Renal cortical epithelial cell (primary cell): Measurements from ENCODE around the gene PCNX2. TPM values are rescaled to one million over a fixed set of nuclear protein-coding genes. Genes with fewer than 3 reads are reported as not detected.

Experiments used
- DNase-seq: peaks from one replicate; pipeline ENCODE4 v3.0.0-alpha.2; 2011; ENCODE audit warnings: low read depth
- total RNA-seq: library from RNA; depleted of rRNA; stranded (reverse); fragments of >200 nt; gene quantifications from 2 replicates; pipeline ENCODE4 v1.2.3, GENCODE V29; 2014

PCNX2 gene
- total RNA-seq, 1 donor from 2014 or later: 28.9 TPM

DNA sequence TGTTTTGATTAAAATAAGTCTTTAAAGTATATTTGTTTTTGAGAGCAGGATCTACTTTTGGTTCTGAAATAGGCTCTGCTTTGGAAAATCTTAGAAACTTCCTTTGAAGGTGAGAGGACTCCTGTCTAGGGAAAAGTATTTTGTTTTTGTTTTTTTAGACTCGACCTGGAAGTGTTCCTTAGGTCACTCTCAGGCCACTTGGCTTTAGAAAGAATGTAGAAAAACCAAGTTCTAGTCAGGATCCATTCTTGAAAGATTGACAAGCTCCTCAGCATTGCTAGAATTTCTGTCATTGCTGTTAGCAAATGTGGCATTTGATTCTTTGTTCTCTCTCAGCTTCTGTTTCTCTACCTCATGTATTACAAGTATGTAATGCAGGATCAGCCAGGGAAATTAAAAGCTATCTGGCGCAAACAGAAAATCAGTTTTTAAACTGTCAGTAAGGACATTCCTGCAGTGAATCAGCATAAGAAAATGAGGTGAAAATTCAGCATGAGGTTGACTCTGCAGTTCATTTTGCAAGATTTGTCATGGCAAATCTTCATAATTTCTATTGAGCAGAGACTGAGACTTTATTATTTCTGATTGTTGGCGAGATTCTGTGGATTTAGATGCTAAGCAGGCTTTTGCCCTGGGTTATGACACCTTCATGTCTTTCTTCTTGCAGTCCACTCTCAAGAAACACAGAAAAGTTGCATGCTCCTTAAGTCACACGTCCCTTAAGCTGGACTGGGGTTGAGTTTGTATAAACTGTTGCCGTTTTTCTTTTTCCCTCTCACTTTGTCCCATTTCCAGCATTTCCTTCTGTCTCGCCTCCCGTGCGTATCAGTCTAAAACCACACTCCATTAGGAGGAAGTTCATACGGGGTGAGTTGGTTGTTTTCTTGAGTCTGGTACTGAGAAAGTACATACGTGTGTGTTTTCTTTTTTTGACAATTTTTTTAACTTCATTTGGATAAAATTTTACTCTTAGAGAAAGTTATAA lies 332.5 kb downstream of the PCNX2 start:
- peak; percentile 58 for DNase-seq

DNA sequence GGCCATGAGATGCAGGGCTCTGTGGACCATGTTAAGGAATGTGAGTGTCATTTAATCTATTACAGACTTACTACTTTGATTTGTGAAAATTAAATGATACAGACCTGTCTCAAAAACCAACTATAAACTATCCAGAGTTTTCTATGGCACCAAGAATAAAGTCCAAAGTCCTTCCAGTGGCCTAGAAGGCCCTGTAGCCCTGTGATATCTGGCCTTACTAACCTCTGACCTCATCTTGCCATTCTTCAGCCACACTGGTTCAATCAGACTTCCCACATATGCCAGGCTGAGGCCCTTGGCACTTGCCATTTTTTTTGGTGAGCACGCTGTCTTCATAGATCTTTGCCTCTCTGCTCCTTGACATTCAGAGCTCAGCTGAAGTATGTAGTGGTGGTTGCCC lies 337.5 kb downstream of the PCNX2 start:
- no peak for DNase-seq

- no peak for DNase-seq
Measured at GRCh38 chr1:232956081-232956480, 339.4 kb downstream of the PCNX2 start.

- DNase-seq: no peak
Measured at GRCh38 chr1:232954594-232955365, 340.7 kb downstream of the PCNX2 start.

DNA sequence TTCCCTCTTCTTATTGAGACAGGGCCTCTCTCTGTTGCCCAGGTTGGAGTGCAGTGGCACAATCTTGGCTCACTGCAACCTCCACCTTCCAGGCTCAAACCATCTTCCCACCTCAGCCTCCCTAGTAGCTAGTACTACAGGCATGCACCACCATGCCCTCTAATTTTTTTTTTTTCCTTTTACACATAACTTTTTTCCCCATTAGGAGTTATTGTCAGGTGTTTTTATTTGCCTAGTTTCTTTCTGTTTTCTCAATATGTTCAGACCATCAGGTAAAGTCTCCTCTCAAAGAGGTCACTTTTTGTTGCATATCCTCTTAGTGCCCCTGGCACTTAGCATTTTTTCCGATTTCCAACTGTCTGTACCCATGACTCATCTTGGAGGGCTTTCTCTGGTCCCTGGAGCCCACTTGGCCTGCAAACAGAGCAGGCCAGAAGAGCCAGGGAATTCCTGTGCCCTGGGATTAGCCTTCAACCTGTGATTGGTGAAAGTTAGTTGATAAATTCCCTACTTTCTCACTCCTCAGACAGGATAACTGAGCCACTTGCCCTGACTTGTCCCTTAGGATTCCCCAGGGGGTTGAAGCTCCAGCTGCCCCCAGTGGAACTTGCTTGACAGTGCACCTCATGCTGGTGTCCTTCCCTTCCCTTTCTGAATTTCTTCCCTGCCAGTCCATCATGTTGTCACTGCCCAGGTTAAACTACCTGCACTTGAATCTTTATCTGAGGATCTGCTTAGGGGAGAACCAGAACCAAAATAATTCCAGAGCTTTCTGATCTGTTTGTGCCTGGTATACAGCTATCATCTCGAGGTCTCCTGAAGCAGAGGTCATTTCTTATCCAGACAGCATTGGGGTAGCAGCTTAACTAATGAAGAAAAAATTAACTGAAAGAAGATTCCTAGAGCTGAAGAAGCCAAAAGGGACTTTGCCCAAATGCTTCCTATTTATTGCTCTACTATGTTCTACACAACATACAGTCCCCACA lies 342.7 kb downstream of the PCNX2 start:
- DNase-seq: peak; percentile 55

- no peak for DNase-seq
Measured at GRCh38 chr1:232951605-232952004, 343.9 kb downstream of the PCNX2 start.

DNA sequence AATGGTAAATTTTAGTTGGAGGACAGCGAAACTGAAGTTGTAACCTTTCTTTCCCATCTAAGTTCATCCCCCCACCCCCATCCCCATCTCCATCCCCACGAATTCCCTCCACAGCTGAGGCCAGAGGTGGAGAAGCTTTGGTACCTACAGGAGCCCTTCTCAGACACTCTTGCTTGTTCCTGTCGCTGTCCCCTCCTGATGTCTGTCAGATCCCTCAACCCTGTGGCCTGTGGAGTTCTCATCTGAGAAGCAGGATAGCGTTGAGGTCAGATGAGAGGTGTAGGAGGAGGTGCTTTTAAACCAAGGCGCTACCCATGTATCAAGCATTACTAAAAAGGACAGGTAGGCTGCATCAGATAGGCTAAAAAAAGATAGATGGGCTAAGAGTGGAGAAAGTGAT lies 344.3 kb downstream of the PCNX2 start:
- DNase-seq: no peak

DNA sequence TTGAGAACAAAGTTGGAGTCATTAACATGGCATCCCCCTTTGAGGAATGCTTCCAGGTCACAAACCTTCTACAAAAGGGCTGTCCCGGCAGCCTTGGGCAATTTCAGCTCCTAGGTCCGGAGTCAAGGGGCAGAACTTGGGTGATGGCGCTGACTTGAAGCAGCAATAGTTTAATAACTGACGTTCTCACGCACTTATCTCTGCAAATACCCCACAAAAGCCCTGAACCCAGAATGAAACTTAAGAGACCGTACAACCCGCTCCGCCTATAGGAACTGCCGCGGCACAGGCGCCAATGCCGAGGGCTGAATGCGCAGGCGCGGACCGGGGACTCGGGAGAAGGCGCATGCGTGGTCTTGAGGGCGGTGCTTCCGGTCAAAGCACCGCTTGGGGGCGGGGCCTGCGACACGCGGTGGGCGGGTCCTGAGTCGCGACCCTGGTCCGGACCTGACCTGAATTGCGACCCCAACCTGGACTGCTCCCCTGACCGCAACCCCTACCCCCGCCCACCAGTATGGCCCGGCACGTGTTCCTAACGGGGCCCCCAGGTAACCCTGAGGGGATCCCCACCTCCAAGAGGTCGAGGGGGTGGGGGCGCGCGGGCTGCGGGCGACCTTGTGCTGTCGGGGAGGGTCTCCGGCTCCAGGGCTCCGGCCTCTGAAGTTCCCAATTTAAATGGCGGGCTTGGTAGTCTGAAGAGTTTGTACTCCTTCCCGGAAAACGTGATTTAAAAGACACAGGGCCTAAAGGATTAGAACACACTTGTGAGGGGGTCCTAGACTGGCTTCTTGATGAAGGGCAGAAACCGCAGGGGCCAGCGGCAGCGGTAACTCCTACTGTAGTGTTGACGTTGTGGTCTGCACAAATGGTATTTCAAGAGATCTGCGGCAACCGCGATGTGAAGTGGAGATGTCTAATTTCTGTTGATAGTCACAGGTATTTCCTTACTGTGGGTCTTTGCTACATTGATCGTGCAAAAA lies 345.0 kb downstream of the PCNX2 start, which contains the start of gene NTPCR:
TSS of gene NTPCR (plus strand) at position 415 of the 980 bp plus-strand sequence. CDS start at position 515, 100 bp downstream.
- peak; percentile 79 for DNase-seq

DNA sequence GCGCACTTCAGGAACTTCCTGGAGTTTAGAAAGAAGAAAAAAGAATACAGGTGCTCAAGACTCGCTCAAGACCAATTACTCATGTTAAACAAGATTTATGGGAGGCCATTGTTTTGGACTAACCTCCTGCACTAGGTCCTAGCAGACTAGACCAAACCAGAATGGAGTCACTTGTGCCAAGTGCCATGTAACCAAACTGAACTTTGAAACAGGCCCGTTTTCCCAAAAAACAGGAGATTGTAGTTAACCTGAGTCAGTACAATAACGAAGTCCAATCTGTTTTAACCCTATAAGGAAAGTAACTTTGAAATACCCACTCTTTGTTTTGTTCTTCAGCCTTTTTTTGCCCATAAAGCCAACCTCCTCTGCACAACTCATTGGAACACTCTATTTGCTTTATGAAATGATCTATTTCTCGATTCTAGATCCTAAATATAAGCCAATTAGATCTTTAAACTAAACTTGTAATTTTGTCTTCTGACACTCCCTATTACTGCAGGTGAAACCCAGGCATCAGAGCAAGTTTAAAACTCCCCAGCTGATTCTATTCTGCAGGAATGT lies 345.8 kb downstream of the PCNX2 start:
- no peak for DNase-seq

DNA sequence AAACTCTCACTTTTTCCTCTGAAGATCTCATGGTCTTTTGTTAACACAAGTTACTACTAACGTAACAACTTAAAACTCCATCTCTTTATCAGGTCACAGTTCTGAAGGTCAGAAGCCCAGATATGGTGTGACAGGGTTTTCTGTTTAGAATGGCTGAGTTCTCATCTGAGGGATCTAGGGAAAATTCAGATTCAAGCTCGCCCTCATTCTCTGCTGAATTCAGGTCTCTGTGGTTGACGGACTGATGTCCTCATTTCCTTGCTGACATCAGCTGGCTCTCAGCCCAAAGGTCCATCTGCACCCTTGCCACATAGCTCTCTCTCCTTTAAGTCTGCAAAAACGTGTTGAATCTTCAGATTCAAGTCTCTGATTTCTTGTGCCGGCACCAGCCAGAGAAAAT lies 351.2 kb downstream of the PCNX2 start:
- no peak for DNase-seq

GRCh38 chr1:232943679-232944252 lies 351.8 kb downstream of the PCNX2 start:
- no peak for DNase-seq

DNA sequence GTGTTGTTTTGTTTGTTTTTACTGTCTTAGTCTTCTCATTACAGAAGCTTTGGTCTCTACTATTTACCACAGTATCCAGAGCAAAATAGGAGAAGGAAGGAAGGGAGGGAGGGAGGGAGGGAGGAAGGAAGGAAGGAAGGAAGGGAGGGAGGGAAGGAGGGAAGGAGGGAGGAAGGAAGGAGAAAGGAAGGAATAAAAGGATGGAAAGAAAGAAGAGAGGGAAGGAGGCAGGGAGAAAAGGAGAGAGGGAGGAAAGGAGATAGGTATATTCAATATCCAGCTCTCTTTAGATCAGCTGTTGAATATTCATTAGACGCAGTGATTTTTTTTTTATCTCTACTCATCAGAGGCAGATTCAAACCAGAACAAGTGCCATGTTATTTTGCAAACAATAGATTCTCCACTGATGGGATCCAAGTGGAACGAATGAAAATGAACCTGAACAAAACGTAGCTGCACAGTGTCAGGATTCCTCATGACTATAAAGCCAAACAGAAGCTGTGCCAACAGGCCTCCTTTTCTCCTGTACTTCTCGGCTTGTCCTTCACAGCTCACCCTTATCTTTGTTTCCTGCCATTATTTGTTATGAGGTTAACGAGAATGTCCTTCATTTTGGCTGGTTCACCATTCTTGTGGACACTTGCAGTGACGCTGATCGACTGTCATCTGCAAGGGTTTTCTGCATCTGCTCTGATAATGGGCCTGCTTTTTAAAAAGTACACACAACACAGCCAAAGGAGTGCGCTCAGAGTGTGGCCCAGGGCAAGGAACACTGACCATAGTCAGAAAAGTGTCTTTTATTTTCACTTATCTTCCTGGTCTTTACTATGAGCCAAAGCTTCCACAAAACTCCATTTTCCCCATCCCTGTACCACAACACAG lies 352.9 kb downstream of the PCNX2 start:
- DNase-seq: no peak

DNA sequence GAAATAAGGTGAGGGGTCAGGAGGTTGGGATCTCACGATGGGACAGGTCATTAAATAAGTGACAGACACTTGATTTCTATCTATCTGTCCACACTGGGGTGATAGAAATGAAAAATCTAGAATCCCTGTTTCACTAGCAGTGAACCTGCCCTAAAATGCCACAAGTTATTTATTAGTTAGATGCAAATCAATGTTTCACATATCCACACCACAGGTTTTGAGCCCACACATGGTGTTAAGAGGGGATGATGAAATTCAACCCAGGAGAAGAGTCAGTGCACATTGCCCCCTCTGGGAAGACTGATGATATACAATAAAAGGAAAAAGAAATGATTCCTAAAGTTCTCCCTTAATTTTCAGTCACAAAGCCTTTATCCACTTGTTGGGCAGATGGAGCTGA lies 355.3 kb downstream of the PCNX2 start:
- DNase-seq: peak; percentile 55

GRCh38 chr1:232939748-232940147 lies 355.8 kb downstream of the PCNX2 start:
- no peak for DNase-seq

DNA sequence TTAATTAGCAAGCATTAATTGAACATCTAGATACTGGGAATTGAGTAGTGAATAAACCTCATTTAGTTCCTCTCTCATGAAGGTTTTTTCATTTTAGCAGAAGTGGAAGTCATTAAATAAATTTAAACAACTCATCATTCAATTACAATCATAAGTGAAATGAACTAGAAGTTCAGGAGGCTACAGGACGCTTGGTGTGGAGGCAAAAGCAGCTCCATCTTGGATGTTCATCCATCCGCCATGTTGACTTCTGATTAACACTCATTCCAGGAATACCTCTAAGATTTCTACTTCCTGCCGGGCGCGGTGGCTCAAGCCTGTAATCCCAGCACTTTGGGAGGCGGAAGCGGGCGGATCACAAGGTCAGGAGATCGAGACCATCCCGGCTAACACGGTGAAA lies 356.6 kb downstream of the PCNX2 start:
- DNase-seq: no peak

DNA sequence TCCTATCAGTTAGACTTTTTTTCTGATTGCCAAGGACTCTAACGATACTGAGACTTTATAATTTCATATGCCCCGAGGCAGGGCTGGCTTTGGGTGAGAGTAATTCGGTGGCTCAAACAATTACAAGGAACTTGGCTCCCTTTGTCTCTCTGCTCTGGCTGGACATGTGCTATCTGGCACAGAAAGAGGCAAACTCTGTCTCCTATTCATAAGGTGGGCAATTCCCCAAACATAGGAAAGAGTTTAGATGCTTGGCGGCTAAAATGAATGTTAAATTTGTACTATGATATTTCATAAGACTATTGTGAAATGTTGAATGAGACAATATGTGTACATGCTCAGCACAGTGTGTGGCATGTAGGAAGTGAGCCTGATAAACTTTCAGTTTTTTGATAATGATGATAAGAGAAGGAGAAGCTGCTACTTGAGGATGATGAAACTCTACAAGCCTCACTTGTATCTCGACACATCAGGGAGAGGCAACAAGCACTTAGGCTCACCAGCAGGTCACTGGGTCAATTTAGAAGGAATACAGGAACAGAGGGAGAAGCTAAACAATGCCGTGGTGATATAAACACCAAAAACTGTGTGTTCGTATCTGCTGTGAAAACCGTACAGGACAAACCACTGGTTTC lies 357.7 kb downstream of the PCNX2 start:
- no peak for DNase-seq

GRCh38 chr1:232936941-232937340 lies 358.6 kb downstream of the PCNX2 start:
- DNase-seq: no peak
